GM12878 (cell line): ENCODE data around the gene NOX1. TPM values are rescaled to one million over a fixed set of nuclear protein-coding genes. Genes with fewer than 3 reads are reported as not detected.

Experiments
- ATAC-seq: fragments of 200-7000 bp; cut with Tn5 transposase; 3 replicates; pipeline ENCODE4 v1.9.1; 2020; ENCODE audit warnings: mild to moderate bottlenecking, moderate library complexity
- BruUV-seq: library from RNA; stranded (reverse); fragments of 400-500 nt; replicated peaks from 2 replicates; lab custom pipeline; 2021; lab: Mats Ljungman, UMichigan
- CTCF ChIA-PET: fragments of 300-600 bp; sonication (Branson Sonifier 250); formaldehyde crosslinking; extraction: SDS; loops from one replicate; lab custom pipeline; 2021; ENCODE audit warnings: inconsistent platforms; lab: Yijun Ruan, JAX
- POLR2A ChIA-PET: fragments of 350-600 bp; formaldehyde crosslinking; extraction: SDS; loops from one replicate; lab custom pipeline; 2021; ENCODE audit warnings: inconsistent platforms; lab: Charles Lee
- RAD21 ChIA-PET: fragments of 300-600 bp; sonication (Branson Sonifier 250); formaldehyde crosslinking; loops from one replicate; lab custom pipeline; 2023; ENCODE audit warnings: antibody characterized with exemption; ENCODE audit not compliant: unreplicated experiment; lab: Charles Lee
- SMC1A ChIA-PET: fragments of 300-600 bp; sonication (Branson Sonifier 250); formaldehyde crosslinking; loops from one replicate; lab custom pipeline; 2023; ENCODE audit not compliant: unreplicated experiment, uncharacterized antibody; lab: Charles Lee
- DNase-seq: peaks from one replicate; pipeline ENCODE4 v3.0.0-alpha.2; 2011; ENCODE audit warnings: low read depth, low spot score
- FAIRE-seq: peaks from 3 replicates; lab custom pipeline; 2011; peaks lifted over from hg19 to GRCh38; lab: Jason Lieb, UNC
- H2AFZ ChIP-seq: 2 replicates; pipeline ENCODE4 v1.6.0; 2011; ENCODE audit warnings: low read depth, low read length, control low read depth; ENCODE audit not compliant: control insufficient read depth
- H3K27ac ChIP-seq: 2 replicates; pipeline ENCODE4 v1.5.1; 2011; ENCODE audit warnings: control low read depth; ENCODE audit not compliant: control insufficient read depth, insufficient read depth
- H3K27me3 ChIP-seq, 2 experiments: replicated peaks in 1 of 2; 2 replicates each; pipeline versions ENCODE4 v1.6.0 to v1.6.1; 2011; ENCODE audit warnings: low read length in 1 of 2; ENCODE audit not compliant: control insufficient read depth in 2 of 2, insufficient read depth in 2 of 2
- H3K36me3 ChIP-seq, 2 experiments: 2 replicates each; pipeline ENCODE4 v1.5.1; 2011; ENCODE audit warnings: low read length in 1 of 2; ENCODE audit not compliant: control insufficient read depth in 2 of 2, insufficient read depth in 2 of 2
- H3K4me1 ChIP-seq: 2 replicates; pipeline ENCODE4 v1.6.1; 2011; ENCODE audit warnings: mild to moderate bottlenecking, low read length, moderate library complexity, mixed read lengths; ENCODE audit not compliant: control insufficient read depth, insufficient read depth
- H3K4me2 ChIP-seq: 2 replicates; pipeline ENCODE4 v1.6.0; 2011; ENCODE audit warnings: control low read depth; ENCODE audit not compliant: control insufficient read depth, insufficient read depth
- H3K4me3 ChIP-seq: fragments of 200-600 bp; sonication (generic); 2 replicates; pipeline ENCODE4 v1.5.1; 2016
- H3K79me2 ChIP-seq: 2 replicates; pipeline ENCODE4 v1.6.0; 2011; ENCODE audit warnings: low read length; ENCODE audit not compliant: control insufficient read depth, insufficient read depth
- H3K9ac ChIP-seq: 2 replicates; pipeline ENCODE4 v1.8.0; 2011; ENCODE audit warnings: low read length, control low read depth, mixed read lengths; ENCODE audit not compliant: control insufficient read depth, insufficient read depth
- H3K9me3 ChIP-seq: replicated peaks from 3 replicates; pipeline ENCODE4 v1.5.1; 2011; ENCODE audit warnings: mild to moderate bottlenecking, low read length; ENCODE audit not compliant: control insufficient read depth, insufficient read depth
- H4K20me1 ChIP-seq: 2 replicates; pipeline ENCODE4 v1.6.0; 2011; ENCODE audit not compliant: control insufficient read depth, insufficient read depth
- BCLAF1 ChIP-seq: fragments of 450-650 bp; IDR thresholded peaks from 2 replicates; pipeline ENCODE4 v1.6.1; 2017; ENCODE audit warnings: antibody characterized with exemption, mild to moderate bottlenecking, moderate library complexity
- NFYB ChIP-seq: IDR thresholded peaks from 2 replicates; pipeline ENCODE4 v1.6.1; 2011; ENCODE audit warnings: low read depth, mild to moderate bottlenecking, low read length, improper control_type of control experiment, moderate library complexity; ENCODE audit not compliant: insufficient read depth
- PAX8 ChIP-seq: fragments of 450-650 bp; IDR thresholded peaks from 2 replicates; pipeline ENCODE4 v1.6.1; 2017; ENCODE audit warnings: mild to moderate bottlenecking, moderate library complexity
- RAD21 ChIP-seq: IDR thresholded peaks from 2 replicates; pipeline ENCODE4 v1.6.1; 2011; ENCODE audit warnings: mild to moderate bottlenecking, low read depth, low read length, moderate library complexity; ENCODE audit not compliant: insufficient read depth
- RCOR1 ChIP-seq: conservative IDR thresholded peaks from 2 replicates; pipeline ENCODE4 v1.6.1; 2012; ENCODE audit warnings: low read depth, low read length, improper control_type of control experiment
- SIN3A ChIP-seq: IDR thresholded peaks from 2 replicates; pipeline ENCODE4 v1.6.1; 2012; ENCODE audit warnings: low read depth, low read length, improper control_type of control experiment
- SMAD1 ChIP-seq: fragments of 450-650 bp; IDR thresholded peaks from 2 replicates; pipeline ENCODE4 v1.6.1; 2018; ENCODE audit warnings: mild to moderate bottlenecking, low read depth; ENCODE audit not compliant: partially characterized antibody
- ZBTB40 ChIP-seq: fragments of 450-650 bp; IDR thresholded peaks from 2 replicates; pipeline ENCODE4 v1.6.1; 2016; ENCODE audit warnings: mild to moderate bottlenecking, moderate library complexity, borderline replicate concordance
- WGBS: methylation state at CpG from one replicate; pipeline ENCODE4 v1.1.6; 2016; ENCODE audit warnings: low lambda C conversion rate; ENCODE audit not compliant: insufficient replicate concordance, insufficient coverage; ENCODE audit errors: missing lambda C conversion rate; 5-methylcytosine and 5-hydroxymethylcytosine counted together
- in situ Hi-C: fragments of 300-500 bp; cut with MboI; formaldehyde crosslinking; loops from 9 replicates; pipeline ENCODE4 v1.14.3; 2018; ENCODE audit warnings: mixed read lengths
- intact Hi-C: fragments of 100-400 bp; cut with micrococcal nuclease; formaldehyde crosslinking; loops from one replicate; pipeline ENCODE4 v1.14.2; 2022; ENCODE audit not compliant: unreplicated experiment
- polyA plus RNA-seq, 11 experiments: library from polyadenylated mRNA; depleted of rRNA in 4 of 11; unstranded in 6 of 11; stranded (reverse) in 5 of 11; fragments of >200 nt; fragmentation: Nextera tagmentation in 4 of 11; fragmentation: Illumina TruSeq in 1 of 11; extraction: Ambion mirVana in 4 of 11; extraction: Trizol in 1 of 11; gene quantifications; 1 replicate in 1 of 11; 2 replicates in 10 of 11; pipeline versions ENCODE4 v1.2.1 to v1.2.3, GENCODE V29; 2011 to 2016; ENCODE audit warnings: inconsistent platforms in 2 of 11, missing spikeins in 2 of 11, low read depth in 1 of 11
- total RNA-seq, 4 experiments: library from RNA; depleted of rRNA in 3 of 4; stranded (reverse); fragments of >200 nt in 3 of 4; fragmentation: Illumina TruSeq in 1 of 4; extraction: Trizol in 1 of 4; gene quantifications; 2 replicates each; pipeline versions ENCODE4 v1.2.1 to v1.2.3, GENCODE V29; 2013 to 2021
- TF ChIP-seq, protein P1 (sequence below): fragments of 450-650 bp; IDR thresholded peaks from 2 replicates; pipeline ENCODE4 v1.6.1; 2016; ENCODE audit warnings: mild to moderate bottlenecking
- TF ChIP-seq, protein P2 (sequence below): fragments of 150-350 bp; IDR thresholded peaks from 2 replicates; pipeline ENCODE4 v1.6.1; 2014; ENCODE audit warnings: mild to moderate bottlenecking, low read depth, low read length

Gene NOX1
- total and polyA plus RNA-seq, 10 of the 15 experiments (the other 5 are each of a cell fraction or from before 2014, with no cell fraction given): 0.03 to 0.09 (median 0.08) TPM; not detected in 6

- no peak for TF ChIP-seq ZBTB40
- TF ChIP-seq, protein P1, sequence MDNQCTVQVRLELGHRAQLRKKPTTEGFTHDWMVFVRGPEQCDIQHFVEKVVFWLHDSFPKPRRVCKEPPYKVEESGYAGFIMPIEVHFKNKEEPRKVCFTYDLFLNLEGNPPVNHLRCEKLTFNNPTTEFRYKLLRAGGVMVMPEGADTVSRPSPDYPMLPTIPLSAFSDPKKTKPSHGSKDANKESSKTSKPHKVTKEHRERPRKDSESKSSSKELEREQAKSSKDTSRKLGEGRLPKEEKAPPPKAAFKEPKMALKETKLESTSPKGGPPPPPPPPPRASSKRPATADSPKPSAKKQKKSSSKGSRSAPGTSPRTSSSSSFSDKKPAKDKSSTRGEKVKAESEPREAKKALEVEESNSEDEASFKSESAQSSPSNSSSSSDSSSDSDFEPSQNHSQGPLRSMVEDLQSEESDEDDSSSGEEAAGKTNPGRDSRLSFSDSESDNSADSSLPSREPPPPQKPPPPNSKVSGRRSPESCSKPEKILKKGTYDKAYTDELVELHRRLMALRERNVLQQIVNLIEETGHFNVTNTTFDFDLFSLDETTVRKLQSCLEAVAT: no peak
These were observed 56.8 kb downstream of the NOX1 start (continued) for GRCh38 chrX:100817340-100817739.

GRCh38 chrX:100812216-100813158, 61.7 kb downstream of the NOX1 start:
- no peaks in the 10 kb centered on the region; a peak in 2 of 4 replicates for H3K27me3 ChIP-seq
- DNase-seq (no peak), ATAC-seq (no peak), FAIRE-seq (no peak)
- RAD21 ChIA-PET: no interaction called here
- CTCF ChIA-PET: interaction anchor here (0.5 kb wide), 1 partner anchor 20 kb away, joined by 5 read pairs; no protein-coding TSS in a partner anchor
- in situ Hi-C loops: no loop called here
- no TSS peak for BruUV-seq
- intact Hi-C loops: no loop called here
- no peaks in the 10 kb centered on the region for H3K79me2 ChIP-seq
- no peak overlapping the region for H3K4me2 ChIP-seq
- SMC1A ChIA-PET: interaction anchor here (0.6 to 1.8 kb wide), 2 partner anchors 10 to 475 kb away, joined by 3 to 6 read pairs; no protein-coding TSS in a partner anchor
- H3K9ac ChIP-seq: no peak overlapping the region
- no peak overlapping the region for H3K27ac ChIP-seq
- H3K36me3 ChIP-seq: no peaks in the 10 kb centered on the region
- H3K9me3 ChIP-seq: no peaks in the 10 kb centered on the region
- POLR2A ChIA-PET: no interaction called here
- WGBS: 46% methylated on average over 12 of the region's 12 CpGs
- no peak overlapping the region for H2AFZ ChIP-seq
- no peaks in the 10 kb centered on the region for H4K20me1 ChIP-seq
- H3K4me1 ChIP-seq: no peaks in the 10 kb centered on the region
- H3K4me3 ChIP-seq: no peak overlapping the region
- TF ChIP-seq PAX8: no peak
- TF ChIP-seq, protein P2, sequence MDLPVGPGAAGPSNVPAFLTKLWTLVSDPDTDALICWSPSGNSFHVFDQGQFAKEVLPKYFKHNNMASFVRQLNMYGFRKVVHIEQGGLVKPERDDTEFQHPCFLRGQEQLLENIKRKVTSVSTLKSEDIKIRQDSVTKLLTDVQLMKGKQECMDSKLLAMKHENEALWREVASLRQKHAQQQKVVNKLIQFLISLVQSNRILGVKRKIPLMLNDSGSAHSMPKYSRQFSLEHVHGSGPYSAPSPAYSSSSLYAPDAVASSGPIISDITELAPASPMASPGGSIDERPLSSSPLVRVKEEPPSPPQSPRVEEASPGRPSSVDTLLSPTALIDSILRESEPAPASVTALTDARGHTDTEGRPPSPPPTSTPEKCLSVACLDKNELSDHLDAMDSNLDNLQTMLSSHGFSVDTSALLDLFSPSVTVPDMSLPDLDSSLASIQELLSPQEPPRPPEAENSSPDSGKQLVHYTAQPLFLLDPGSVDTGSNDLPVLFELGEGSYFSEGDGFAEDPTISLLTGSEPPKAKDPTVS: no peak
- no peak for TF ChIP-seq NFYB
- no peak for TF ChIP-seq SIN3A
- TF ChIP-seq BCLAF1: no peak
- TF ChIP-seq RCOR1: no peak
- no peak for TF ChIP-seq SMAD1
- TF ChIP-seq RAD21: no peak
